Measurements from ENCODE around the gene ZNF324B. TPM values are rescaled to one million over a fixed set of nuclear protein-coding genes. Genes with fewer than 3 reads are reported as not detected.
"Not testable (repeated sequence)": the region's sequence is repeated elsewhere in the genome, so short reads cannot be mapped to it uniquely, and the experiment has no call there.

The ZNF324B gene
- total and polyA plus RNA-seq, 2 of the 8 experiments (the other 6 are each of a cell fraction or from before 2014, with no cell fraction given): 2.9 to 6.0 TPM

DNA sequence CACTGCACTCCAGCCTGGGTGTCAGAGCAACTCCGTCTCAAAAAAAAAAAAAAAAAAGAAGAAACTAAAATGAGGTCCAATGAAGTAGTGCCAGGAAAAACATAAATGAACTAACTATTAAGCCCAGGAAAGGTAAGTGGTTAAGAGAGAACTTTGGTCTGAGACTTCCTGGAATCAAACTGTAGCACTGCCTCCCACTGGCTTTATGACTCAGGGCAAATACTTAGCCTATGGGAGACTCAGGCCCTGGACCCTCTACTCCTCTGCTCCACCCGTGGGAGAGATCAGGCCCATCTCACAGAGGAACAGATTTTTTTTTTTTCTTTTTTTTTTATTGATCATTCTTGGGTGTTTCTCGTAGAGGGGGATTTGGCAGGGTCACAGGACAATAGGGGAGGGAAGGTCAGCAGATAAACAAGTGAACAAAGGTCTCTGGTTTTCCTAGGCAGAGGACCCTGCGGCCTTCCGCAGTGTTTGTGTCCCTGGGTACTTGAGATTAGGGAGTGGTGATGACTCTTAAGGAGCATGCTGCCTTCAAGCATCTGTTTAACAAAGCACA lies 47.4 kb upstream of the ZNF324B start:
- H3K14ac ChIP-seq (ENCODE audit: insufficient read length); H4K5ac ChIP-seq (ENCODE audit: insufficient read length, low read depth, low read length); H3K9ac ChIP-seq (replicated peaks in 1 of 4; ENCODE audit: extremely low read depth in 1 of 4, low read depth in 3 of 4, low read length in 3 of 4); H3K9me3 ChIP-seq (ENCODE audit: insufficient read depth in 2 of 2, low read depth in 1 of 2, low read length in 1 of 2); H3K4ac ChIP-seq (replicated peaks; ENCODE audit: insufficient read length, low read depth, low read length); H3K4me3 ChIP-seq (ENCODE audit: extremely low read depth in 1 of 4, insufficient read depth in 2 of 4, low read depth in 3 of 4, low read length in 4 of 4); H3K79me1 ChIP-seq (ENCODE audit: low read depth, low read length); H3K27me3 ChIP-seq (replicated peaks in 1 of 4; ENCODE audit: control insufficient read depth in 3 of 4, extremely low read depth in 1 of 4, insufficient read depth in 3 of 4, low read length in 3 of 4); H2BK120ac ChIP-seq (replicated peaks; ENCODE audit: low read depth, low read length); H2AFZ ChIP-seq (ENCODE audit: low read length); H4K8ac ChIP-seq (ENCODE audit: extremely low read depth, insufficient read depth, low read length); H3K18ac ChIP-seq (ENCODE audit: extremely low read depth, low read length); H2BK5ac ChIP-seq (ENCODE audit: low read depth, low read length); H3K27ac ChIP-seq (ENCODE audit: low read depth, low read length); H2AK5ac ChIP-seq (ENCODE audit: low read depth, low read length); H2BK20ac ChIP-seq (ENCODE audit: low read length); H3K79me2 ChIP-seq (ENCODE audit: control insufficient read depth in 1 of 2, insufficient read depth in 2 of 2, low read length in 2 of 2); H4K20me1 ChIP-seq (replicated peaks in 1 of 2; ENCODE audit: control insufficient read depth in 1 of 2, insufficient read depth in 2 of 2, low read length in 2 of 2); H3K56ac ChIP-seq (replicated peaks; ENCODE audit: insufficient read length, low read depth, low read length); FAIRE-seq; H3K23ac ChIP-seq (ENCODE audit: insufficient read length); H3K36me3 ChIP-seq (ENCODE audit: control insufficient read depth in 2 of 4, insufficient read depth in 4 of 4, low read length in 3 of 4); H4K91ac ChIP-seq (replicated peaks; ENCODE audit: insufficient read length, low read length); H3K4me2 ChIP-seq (ENCODE audit: insufficient read depth in 1 of 2, low read depth in 2 of 2, low read length in 2 of 2); DNase-seq (ENCODE audit: low read depth in 1 of 2, low spot score in 2 of 2); H2BK12ac ChIP-seq (ENCODE audit: low read depth, low read length); H2BK15ac ChIP-seq (ENCODE audit: low read length): not testable (repeated sequence)
- ChIA-PET POLR2A (ENCODE audit: partially characterized antibody) (interaction anchor here (1.5 kb wide), 1 partner anchor 10 kb away, joined by 4 read pairs; no protein-coding TSS in a partner anchor), CTCF (ENCODE audit: partially characterized antibody) (interaction anchor here (0.7 kb wide), 1 partner anchor 123 kb away, joined by 3 read pairs; no protein-coding TSS in a partner anchor)
- Histone ChIP-seq H3K23me2 (ENCODE audit: low read depth, low read length) (peaks cover 18% of the 10 kb centered on the region), H3K4me1 (replicated peaks in 1 of 4; ENCODE audit: control insufficient read depth in 3 of 4, insufficient read depth in 4 of 4, low read length in 3 of 4) (peaks cover 0 to 22% (median 11%) of the 10 kb centered on the region in 4 experiments; a peak in 5 of 7 replicates)
- WGBS, 2 experiments (ENCODE audit: extremely low coverage in 1 of 2, insufficient coverage in 1 of 2, insufficient read length in 1 of 2, insufficient replicate concordance in 2 of 2, low coverage in 1 of 2, low lambda C conversion rate in 2 of 2, missing lambda C conversion rate in 1 of 2): 100% methylated on average over 1 of the region's 5 CpGs; no CpG with 5 or more reads in 1 of the 2 experiments

All from H1 (cell line).